Measurements from ENCODE around the gene BRAF.

DNA sequence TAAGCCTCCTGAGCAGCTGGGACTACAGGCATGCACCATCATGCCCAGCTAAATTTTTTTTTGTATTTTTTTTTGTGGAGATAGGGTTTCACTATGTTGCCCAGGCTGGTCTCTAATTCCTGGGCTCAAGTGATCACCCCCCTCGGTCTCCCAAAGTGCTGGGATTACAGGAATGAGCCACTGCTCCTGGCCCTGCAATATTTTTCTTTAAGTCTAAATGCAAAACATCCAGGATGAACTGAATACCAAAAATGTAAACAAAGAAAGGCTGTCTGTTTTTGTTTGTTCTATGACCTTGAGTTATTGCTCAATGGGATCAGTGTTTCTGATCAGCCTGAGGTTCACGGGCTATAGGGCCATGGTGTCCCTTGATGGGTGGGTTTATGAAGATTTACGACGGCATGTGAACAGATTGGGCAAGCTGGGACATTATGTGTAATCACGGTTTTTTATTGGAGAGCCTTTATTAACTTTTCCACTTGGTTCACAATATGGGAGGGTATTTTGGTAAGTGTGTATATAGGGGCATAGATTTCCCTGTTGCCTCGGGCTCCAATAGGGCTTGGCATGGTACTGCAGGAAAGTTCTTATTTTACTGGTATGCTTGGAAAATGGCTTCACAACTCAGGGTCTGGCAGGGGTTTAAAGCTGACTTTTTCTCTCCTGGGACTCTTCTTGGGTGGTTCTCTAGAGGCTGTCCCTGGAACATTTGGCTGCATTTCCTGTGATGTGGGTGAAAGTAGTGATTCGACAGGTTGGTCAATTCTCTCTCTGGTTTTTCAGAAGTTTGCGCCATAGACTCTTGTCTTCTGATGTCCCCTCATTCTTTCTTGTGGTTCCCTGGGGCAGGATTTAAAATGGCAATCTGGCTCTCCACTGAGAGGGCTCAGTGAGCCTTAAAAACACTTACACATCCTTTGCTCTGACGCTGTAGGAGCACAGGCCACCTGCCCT, 48.4 kb upstream of the BRAF start:
- TF ChIP-seq, protein P1, sequence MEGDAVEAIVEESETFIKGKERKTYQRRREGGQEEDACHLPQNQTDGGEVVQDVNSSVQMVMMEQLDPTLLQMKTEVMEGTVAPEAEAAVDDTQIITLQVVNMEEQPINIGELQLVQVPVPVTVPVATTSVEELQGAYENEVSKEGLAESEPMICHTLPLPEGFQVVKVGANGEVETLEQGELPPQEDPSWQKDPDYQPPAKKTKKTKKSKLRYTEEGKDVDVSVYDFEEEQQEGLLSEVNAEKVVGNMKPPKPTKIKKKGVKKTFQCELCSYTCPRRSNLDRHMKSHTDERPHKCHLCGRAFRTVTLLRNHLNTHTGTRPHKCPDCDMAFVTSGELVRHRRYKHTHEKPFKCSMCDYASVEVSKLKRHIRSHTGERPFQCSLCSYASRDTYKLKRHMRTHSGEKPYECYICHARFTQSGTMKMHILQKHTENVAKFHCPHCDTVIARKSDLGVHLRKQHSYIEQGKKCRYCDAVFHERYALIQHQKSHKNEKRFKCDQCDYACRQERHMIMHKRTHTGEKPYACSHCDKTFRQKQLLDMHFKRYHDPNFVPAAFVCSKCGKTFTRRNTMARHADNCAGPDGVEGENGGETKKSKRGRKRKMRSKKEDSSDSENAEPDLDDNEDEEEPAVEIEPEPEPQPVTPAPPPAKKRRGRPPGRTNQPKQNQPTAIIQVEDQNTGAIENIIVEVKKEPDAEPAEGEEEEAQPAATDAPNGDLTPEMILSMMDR (IDR thresholded peaks at IDR 0.05; ENCODE audit: insufficient read depth, low read depth, low read length) = no peak
- no peak for TF ChIP-seq EZH2 (IDR thresholded peaks at IDR 0.05; ENCODE audit: insufficient read depth, low read length)

All from astrocyte (in vitro differentiated cells and primary cell).